H7 (cell line): Measurements from ENCODE around the gene TTLL5. TPM values are rescaled to one million over a fixed set of nuclear protein-coding genes. Genes with fewer than 3 reads are reported as not detected.
"Not testable (repeated sequence)": the region's sequence is repeated elsewhere in the genome, so short reads cannot be mapped to it uniquely, and the experiment has no call there.

Experiments
- DNase-seq: peaks from one replicate; pipeline ENCODE4 v3.0.0; 2012
- H3K27me3 ChIP-seq: 2 replicates; pipeline ENCODE4 v1.6.0; 2011; ENCODE audit warnings: mild to moderate bottlenecking, low read length; ENCODE audit not compliant: control insufficient read depth, insufficient read depth
- H3K36me3 ChIP-seq: replicated peaks from 2 replicates; pipeline ENCODE4 v1.5.1; 2011; ENCODE audit warnings: low read length; ENCODE audit not compliant: control insufficient read depth, insufficient read depth
- H3K4me3 ChIP-seq: 2 replicates; pipeline ENCODE4 v1.5.1; 2011; ENCODE audit warnings: low read depth, mild to moderate bottlenecking, control low read depth, low read length, moderate library complexity; ENCODE audit not compliant: insufficient read depth
- total RNA-seq: library from RNA; depleted of rRNA; stranded (reverse); fragments of >200 nt; shearing (Covaris generic); gene quantifications from 2 replicates; pipeline ENCODE4 v1.2.3, GENCODE V29; 2014

TTLL5 gene
- total RNA-seq, 1 experiment from 2014 or later: 19.3 TPM

- Histone ChIP-seq H3K36me3 (peaks cover 3% of the 10 kb centered on the region), H3K4me3 (peak overlapping the region; percentile 83), H3K27me3 (no peaks in the 10 kb centered on the region)
- DNase-seq: no peak
Measured at GRCh38 chr14:75661499-75661814, 411 bp downstream of the TTLL5 start.

GRCh38 chr14:75662966-75663365 lies 1.9 kb downstream of the TTLL5 start:
- DNase-seq: no peak
- H3K36me3 ChIP-seq: no peaks in the 10 kb centered on the region; the same call in 1 of the 2 replicates
- no peaks in the 10 kb centered on the region for H3K27me3 ChIP-seq
- H3K4me3 ChIP-seq: no peak overlapping the region

- Histone ChIP-seq H3K36me3 (no peaks in the 10 kb centered on the region; the same call in none of the 2 replicates), H3K27me3 (no peaks in the 10 kb centered on the region), H3K4me3 (no peak overlapping the region)
- DNase-seq: no peak
Measured at GRCh38 chr14:75667099-75667765, 6.2 kb downstream of the TTLL5 start.

- Histone ChIP-seq H3K36me3 (no peaks in the 10 kb centered on the region; the same call in none of the 2 replicates), H3K27me3 (no peaks in the 10 kb centered on the region), H3K4me3 (no peak overlapping the region)
- DNase-seq: no peak
Measured at GRCh38 chr14:75672605-75673192, 11.7 kb downstream of the TTLL5 start.

- DNase-seq: no peak
- Histone ChIP-seq H3K27me3 (no peaks in the 10 kb centered on the region), H3K4me3 (no peak overlapping the region), H3K36me3 (no peaks in the 10 kb centered on the region; the same call in none of the 2 replicates)
Measured at GRCh38 chr14:75673345-75674035, 12.4 kb downstream of the TTLL5 start.

- no peak overlapping the region for H3K4me3 ChIP-seq
- H3K27me3 ChIP-seq: no peaks in the 10 kb centered on the region
- no peaks in the 10 kb centered on the region; the same call in 1 of the 2 replicates for H3K36me3 ChIP-seq
- no peak for DNase-seq
Measured at GRCh38 chr14:75675265-75675960, 14.4 kb downstream of the TTLL5 start.

GRCh38 chr14:75685910-75686309 lies 24.9 kb downstream of the TTLL5 start:
- Histone ChIP-seq H3K36me3 (peaks cover 5% of the 10 kb centered on the region), H3K4me3 (no peak overlapping the region), H3K27me3 (no peaks in the 10 kb centered on the region)
- no peak for DNase-seq

GRCh38 chr14:75689012-75689411 lies 28.0 kb downstream of the TTLL5 start:
- H3K4me3 ChIP-seq: no peak overlapping the region
- H3K27me3 ChIP-seq: no peaks in the 10 kb centered on the region
- no peak for DNase-seq
- H3K36me3 ChIP-seq: peaks cover 4% of the 10 kb centered on the region

- Histone ChIP-seq H3K36me3 (peaks cover 5% of the 10 kb centered on the region), H3K4me3 (no peak overlapping the region), H3K27me3 (no peaks in the 10 kb centered on the region)
- no peak for DNase-seq
Measured at GRCh38 chr14:75690010-75690409, 29.0 kb downstream of the TTLL5 start.

- DNase-seq, H3K36me3 ChIP-seq, H3K27me3 ChIP-seq, H3K4me3 ChIP-seq: not testable (repeated sequence)
Measured at GRCh38 chr14:75695025-75695424, 34.0 kb downstream of the TTLL5 start.

GRCh38 chr14:75697386-75697785 lies 36.3 kb downstream of the TTLL5 start:
- Histone ChIP-seq H3K27me3 (no peaks in the 10 kb centered on the region), H3K36me3 (peaks cover 6% of the 10 kb centered on the region), H3K4me3 (no peak overlapping the region)
- DNase-seq: no peak

GRCh38 chr14:75697918-75698317 lies 36.9 kb downstream of the TTLL5 start:
- no peaks in the 10 kb centered on the region for H3K27me3 ChIP-seq
- H3K4me3 ChIP-seq: no peak overlapping the region
- H3K36me3 ChIP-seq: peaks cover 6% of the 10 kb centered on the region
- DNase-seq: no peak

GRCh38 chr14:75699331-75699730 lies 38.3 kb downstream of the TTLL5 start:
- H3K36me3 ChIP-seq: peaks cover 5% of the 10 kb centered on the region

GRCh38 chr14:75700295-75700694 lies 39.2 kb downstream of the TTLL5 start:
- Histone ChIP-seq H3K4me3 (no peak overlapping the region), H3K27me3 (no peaks in the 10 kb centered on the region), H3K36me3 (peaks cover 5% of the 10 kb centered on the region)
- DNase-seq: no peak

More at GRCh38 chr14:75699331-75699730, 38.3 kb downstream of the TTLL5 start:
- no peak for DNase-seq
- Histone ChIP-seq H3K4me3 (no peak overlapping the region), H3K27me3 (no peaks in the 10 kb centered on the region)

GRCh38 chr14:75702122-75702521 lies 41.1 kb downstream of the TTLL5 start:
- H3K36me3 ChIP-seq: peaks cover 5% of the 10 kb centered on the region

More at GRCh38 chr14:75702122-75702521, 41.1 kb downstream of the TTLL5 start:
- no peak for DNase-seq
- no peaks in the 10 kb centered on the region for H3K27me3 ChIP-seq
- H3K4me3 ChIP-seq: no peak overlapping the region
